HG03457 (cell line): ENCODE data around the gene FGFRL1.

Source experiments
- ATAC-seq: cut with Tn5 transposase; IDR thresholded peaks from one replicate; pipeline ENCODE4 v1.9.1; 2021; ENCODE audit warnings: moderate number of reproducible peaks; ENCODE audit not compliant: unreplicated experiment

FGFRL1 gene

DNA sequence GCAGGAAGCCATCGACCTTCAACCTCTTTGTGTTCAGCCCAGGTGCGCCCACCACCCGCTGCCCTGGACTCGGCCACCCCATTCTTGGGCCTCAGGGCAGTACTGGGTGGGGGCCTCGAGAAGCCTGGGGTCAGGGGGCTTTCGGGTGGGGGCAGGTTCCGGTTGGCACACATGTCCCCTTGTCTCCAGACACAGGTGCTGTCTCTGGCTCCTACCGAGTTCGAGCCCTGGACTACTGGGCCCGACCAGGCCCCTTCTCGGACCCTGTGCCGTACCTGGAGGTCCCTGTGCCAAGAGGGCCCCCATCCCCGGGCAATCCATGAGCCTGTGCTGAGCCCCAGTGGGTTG lies 7.4 kb upstream of the FGFRL1 start:
- ATAC-seq = no peak

DNA sequence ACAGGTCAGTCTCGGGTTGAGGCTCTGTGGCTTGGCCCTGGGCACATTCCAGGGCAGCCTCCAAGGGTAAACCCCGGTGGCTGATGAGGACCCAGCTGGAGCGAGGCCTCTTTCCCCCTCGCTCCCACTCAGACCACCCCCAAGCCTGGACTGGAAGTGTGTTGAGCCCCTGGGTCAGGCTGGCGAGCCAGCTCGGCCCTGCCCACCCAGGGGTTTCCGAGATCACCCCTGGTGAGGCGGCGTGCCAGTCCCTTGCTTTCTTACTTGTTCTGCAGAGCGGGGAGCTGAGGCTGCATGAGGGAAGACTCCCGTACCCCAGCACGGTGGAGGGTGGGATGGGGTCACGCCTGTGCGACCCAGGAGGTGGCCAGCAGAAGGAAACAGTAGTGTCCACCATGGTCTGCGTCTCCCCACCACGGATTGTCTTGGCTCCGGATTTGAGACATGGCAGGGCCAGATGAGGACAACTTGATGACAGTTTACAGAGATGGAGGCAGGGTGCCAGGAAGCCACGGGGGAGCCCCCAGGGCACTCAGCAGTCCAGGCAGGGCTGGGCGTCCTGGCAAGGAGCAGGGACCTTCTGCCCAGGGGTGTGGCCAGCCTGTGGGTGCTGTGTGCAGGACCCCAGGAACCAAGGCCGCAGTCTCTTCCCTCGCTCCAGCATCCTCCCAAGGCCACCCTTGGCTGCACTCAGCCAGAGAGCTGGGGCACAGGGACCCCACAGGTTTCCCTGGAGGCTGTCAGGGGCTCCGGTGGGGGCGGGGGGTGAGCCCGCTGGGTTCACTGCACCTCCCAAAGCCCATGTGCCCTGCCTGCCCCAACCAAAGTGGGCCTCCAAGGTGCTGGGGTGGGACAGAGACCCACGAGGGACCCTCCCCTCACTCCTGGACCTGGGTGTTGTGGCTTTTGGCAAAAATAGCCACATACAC lies 6.6 kb upstream of the FGFRL1 start:
- ATAC-seq = no peak

DNA sequence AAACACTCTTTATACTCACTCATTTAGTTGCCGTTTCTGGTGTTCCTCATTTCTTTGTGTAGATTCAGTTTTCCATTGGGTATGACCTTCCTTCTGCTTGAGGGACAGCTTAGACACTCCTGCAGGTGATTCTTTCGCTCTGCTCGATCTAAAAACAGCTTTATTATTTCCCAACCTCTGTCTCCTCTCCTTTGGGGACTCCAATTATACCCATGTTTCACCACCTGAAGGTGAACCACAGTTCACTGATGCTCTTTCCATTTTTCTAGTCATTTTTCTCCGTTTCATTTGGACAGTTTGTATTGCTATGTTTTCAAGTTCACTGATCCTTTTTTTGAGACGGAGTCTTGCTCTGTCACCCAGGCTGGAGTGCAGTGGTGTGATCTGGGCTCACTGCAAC lies 4.6 kb upstream of the FGFRL1 start:
- ATAC-seq = no peak

- no peak for ATAC-seq
Observed at GRCh38 chr4:1008840-1009541, 2.4 kb upstream of the FGFRL1 start.

DNA sequence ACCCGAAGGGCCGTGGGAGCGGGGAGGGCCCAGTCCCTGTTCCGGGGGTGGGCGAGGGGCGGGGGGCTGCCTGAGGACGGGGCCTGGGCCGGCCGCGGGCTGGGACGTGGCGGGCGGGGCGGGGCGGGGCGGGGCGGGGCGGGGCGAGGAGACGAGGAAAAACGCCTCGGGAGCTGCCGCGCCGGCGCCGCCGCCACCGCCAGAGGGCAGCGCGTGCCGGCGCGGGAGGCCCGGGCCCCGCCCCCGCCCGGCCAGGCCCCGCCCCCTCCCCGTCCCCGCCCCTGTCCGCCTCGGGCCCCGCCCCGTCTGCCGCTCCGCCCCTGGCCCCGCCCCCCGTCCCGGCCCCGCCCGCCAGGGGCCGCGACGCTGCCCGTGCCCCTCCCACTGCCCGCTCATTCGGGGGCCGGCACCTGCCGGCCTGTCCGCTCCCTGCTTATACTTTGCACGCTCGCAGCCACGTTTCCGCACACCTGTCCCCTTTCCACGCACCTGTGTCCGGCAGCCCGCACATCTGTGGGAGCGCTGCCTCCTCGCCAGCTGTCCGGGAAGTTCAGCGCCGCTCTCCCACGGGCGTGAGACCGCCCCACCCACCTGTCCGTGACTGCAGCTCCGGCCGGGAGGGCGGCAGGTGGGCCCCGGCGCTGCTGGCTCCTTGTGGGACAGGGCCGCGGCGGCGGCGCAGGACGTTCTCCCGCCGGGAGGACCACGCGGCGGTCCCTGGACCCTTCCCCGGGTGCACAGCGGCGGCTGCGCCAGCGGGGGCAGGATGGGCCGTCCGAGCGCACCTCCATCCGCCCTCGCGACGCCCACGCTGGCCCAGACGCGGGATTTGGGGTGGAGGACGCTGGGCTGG lies 1.7 kb upstream of the FGFRL1 start:
- no peak for ATAC-seq

DNA sequence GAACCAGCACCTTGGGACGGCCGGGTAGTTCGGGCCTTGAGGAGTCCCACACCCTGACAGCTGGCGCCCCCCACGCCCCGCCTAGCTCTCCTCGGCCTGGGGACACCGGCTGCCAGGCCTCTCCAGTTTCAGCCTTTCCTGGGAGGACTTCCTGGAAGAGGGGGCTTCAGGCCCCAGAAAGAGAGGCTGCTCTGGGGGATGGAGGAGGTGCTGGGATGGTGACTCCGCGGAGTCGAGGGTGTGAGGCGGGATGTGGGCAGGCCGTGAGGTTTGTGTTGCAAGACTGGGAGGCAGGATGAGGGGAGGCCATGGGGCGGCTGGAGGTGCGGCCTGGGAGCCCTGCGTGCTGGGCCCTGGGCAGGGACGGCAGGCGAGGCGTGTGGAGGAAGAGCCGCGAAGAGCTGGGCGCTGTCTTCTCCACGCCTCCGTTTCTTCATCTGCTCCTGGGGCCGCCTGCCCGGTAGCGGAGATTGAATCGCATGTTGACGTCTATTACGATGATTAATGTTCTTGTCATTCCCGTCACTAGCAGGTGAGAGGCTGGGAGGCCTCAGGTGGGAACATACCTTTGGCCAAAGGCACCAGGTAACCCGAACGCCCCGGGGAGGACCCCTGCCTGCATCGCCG lies 918 bp upstream of the FGFRL1 start:
- no peak for ATAC-seq

DNA sequence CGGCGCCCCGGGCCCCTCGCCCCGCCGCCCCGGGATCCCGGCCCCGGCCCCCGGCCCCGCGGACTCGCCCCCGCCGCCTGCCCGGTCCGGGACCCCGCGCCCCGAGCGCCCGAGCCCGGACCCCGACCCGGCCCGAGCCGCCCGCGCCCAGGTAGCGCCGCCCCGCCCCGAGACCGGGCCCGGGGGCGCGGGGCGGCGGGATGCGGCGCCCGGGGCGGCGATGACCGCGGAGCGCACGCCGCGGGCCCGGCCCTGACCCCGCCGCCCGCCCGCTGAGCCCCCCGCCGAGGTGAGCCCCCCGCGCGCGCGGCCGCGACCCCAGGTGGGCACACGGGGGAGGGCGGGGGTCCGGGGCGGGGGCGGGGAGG lies 224 bp downstream of the FGFRL1 start:
- no peak for ATAC-seq

- ATAC-seq = no peak
Observed at GRCh38 chr4:1012034-1012739, 761 bp downstream of the FGFRL1 start.

DNA sequence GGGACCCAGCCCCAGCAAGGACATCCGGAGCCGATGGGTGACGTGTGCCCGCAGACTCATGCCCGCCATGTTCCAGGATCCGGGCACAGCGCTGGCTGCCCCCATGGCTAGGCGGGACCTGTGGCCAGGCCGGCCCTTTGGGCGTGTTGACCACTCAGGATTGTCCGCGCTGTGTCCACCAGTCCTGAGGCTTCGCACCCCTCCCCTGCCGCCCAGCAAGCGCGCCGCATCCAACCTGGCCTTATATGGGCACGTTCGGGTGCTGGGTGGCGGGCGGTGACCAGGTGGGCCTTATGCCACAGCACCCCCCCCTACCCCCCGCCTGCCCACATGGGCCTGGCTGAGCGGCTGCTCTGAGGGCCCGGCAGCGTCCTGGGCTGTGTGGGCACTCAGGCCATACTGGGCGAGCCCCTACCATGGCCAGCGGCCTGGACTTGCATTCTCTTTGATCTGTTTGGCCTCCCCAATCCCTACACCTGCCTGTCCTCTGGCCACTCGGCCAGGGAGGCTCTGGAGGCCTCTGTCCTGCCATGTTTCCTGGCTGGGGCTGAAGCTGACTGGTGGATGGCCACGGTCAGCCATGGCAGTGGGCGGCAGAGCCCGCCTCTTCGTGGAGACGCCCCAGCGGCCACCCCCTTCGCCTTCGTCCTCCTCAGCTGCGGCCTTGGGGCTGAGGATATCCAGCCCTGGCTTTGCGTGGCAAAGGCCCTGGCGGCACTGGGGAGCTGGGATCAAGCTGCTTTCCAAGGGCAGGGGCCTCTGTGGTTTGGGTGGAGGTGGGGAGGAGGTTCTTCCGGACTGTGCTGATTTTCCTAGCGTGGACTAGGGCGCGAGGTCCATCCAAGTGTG lies 2.0 kb downstream of the FGFRL1 start:
- ATAC-seq = no peak

- ATAC-seq = no peak
Observed at GRCh38 chr4:1014291-1015167, 3.1 kb downstream of the FGFRL1 start.

DNA sequence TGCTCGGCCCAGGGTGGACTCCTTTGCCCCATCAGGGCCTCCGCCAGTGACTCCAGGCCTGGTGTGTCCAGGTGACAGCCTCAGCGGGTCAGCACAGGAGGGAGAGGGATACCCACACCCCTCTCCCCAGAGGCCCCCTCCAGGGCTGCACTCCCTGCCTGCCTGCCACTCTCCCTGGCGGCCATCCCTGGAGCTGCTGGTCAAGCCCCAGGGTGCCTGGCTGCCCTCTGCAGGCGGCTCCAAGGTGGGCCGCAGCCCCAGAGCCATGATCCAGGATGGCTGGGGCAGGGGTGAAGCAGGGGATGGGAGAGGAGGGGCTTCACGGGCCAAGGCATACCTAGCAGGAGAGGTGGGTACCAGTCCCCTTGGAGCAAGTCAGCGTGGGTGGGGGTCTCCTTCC lies 3.8 kb downstream of the FGFRL1 start:
- ATAC-seq = no peak

DNA sequence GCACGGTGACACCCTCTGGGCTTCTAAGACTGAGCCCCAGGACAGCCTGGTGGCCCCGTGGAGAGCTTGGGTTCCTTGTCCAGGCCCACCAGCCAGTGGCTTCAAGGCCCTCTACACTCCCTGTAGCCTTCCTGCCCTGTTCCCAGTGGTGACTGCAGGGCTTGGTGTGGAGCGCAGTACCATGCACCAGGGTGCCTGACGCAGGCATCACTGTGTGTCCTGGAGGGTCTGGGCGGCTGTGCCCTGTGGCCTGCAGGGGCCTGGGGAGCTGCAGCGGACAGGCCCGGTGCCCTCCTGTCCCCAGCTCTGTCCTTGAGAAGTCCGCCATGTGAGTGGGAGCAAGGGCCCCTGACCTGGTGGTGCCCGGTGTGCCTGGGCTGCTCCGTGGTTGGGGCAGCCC lies 4.3 kb downstream of the FGFRL1 start:
- no peak for ATAC-seq

DNA sequence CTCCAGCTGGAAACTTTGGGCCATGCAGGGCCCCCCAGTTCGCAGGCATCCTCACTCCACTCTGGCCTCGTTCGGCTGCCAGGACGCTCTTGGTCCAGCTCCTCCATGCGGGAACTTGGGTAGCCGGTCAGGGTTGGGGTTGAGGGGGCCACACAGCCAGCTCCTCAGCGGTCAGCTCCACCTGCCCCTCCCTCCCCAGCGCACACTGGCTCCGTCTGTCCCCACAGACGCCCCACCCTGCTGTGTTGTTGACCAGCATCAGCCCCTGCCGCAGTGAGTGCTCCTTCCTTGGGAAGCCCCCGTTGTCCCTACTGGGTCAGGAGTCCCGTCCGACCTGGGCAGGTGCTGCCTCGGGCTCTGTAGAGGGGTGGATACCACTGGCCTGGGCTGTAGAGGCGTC lies 5.8 kb downstream of the FGFRL1 start:
- ATAC-seq = no peak

DNA sequence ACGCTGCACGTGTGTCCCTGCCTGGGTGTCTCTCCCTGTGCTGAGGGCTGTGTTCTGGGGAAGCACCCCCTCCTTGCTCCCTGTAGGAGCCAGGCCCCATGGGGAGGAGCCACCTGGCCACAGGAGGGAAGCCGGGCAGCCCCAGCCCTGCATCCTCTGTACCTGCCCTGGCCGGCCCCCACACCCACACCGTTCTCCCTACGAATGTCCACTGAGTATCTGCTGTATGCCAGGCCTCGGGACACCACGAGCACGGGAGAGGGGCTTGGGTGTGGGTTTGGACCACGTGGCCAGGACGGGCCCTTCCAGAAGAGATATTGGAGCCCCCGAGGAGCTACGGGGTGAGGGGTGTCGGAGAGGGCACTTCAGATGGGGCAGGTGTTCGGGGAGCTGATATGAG lies 6.3 kb downstream of the FGFRL1 start:
- ATAC-seq = no peak

DNA sequence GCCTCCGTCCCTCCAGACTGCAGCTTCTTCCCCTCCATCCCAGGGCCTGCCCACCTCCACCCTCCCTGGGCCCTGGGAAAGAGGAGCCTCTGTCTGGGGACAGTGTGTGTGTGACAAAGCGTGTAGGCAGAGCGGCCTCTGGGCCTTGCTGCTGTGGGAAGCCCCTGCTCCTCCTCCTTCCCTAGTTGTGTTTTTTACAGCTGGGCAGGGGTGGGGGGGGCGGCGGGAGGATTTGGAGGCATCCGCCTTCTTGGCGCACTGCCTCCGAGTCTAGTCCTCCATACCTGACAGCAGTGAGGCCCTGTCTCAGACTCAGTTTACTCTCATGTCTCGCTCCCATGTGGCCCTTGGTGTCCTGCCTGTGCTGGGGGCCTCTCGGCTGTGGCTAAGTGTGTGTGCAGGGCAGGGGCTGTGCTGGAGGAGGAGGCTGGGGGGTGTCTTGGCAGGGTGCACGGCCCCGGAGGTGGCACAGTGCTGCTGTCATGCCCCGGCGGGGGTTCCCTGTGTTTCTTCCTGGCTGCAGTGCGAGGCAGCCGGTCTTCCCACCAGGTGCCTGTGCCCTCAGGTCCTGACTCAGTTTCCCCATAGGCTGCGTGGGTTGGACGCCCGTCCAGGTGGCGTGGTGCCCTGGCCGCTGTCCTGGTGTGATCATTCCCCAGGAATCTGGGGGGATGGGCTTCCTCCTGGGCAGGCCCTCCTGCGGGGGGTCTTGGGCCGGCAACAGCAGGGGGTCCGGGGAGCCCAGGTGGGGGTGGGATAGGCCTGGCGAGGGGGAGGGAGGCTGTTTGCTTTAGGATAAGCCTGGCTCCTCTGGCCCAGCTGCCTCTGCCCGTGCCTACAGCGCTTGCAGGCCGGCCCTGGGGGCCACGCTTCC lies 7.0 kb downstream of the FGFRL1 start:
- ATAC-seq = no peak

- no peak for ATAC-seq
Observed at GRCh38 chr4:1019320-1019719, 7.9 kb downstream of the FGFRL1 start.

- no peak for ATAC-seq
Observed at GRCh38 chr4:1019729-1020470, 8.5 kb downstream of the FGFRL1 start.
